Medulla oblongata (tissue), 1 donor: ENCODE results near the gene TUBA3C.
"Not testable (repeated sequence)": the region's sequence is repeated elsewhere in the genome, so short reads cannot be mapped to it uniquely, and the experiment has no call there.

Experiments used
- DNase-seq: peaks from one replicate; pipeline ENCODE4 v3.0.0-alpha.2; 2015; ENCODE audit errors: extremely low spot score

Gene TUBA3C

GRCh38 chr13:19181621-19182485 is at the start of gene TUBA3C:
Gene TUBA3C, minus strand, starts transcription at chr13:19181824. Its CDS starts 77 bp downstream, at chr13:19181747.
- no peak for DNase-seq

- not testable (repeated sequence) for DNase-seq
Observed at GRCh38 chr13:19207413-19207812, 25.8 kb upstream of the TUBA3C start.

- DNase-seq = not testable (repeated sequence)
Observed at GRCh38 chr13:19192622-19193021, 11.0 kb upstream of the TUBA3C start.

GRCh38 chr13:19189911-19190310 is 8.3 kb upstream of the TUBA3C start:
- not testable (repeated sequence) for DNase-seq

GRCh38 chr13:19189368-19189767 is 7.7 kb upstream of the TUBA3C start:
- not testable (repeated sequence) for DNase-seq

- no peak for DNase-seq
Observed at GRCh38 chr13:19185865-19186645, 4.4 kb upstream of the TUBA3C start.

- DNase-seq = no peak
Observed at GRCh38 chr13:19185086-19185864, 3.7 kb upstream of the TUBA3C start.

- no peak for DNase-seq
Observed at GRCh38 chr13:19184176-19184575, 2.6 kb upstream of the TUBA3C start.

GRCh38 chr13:19183676-19184075 is 2.1 kb upstream of the TUBA3C start:
- no peak for DNase-seq

- no peak for DNase-seq
Observed at GRCh38 chr13:19182536-19182935, 912 bp upstream of the TUBA3C start.

- DNase-seq = no peak
Observed at GRCh38 chr13:19181021-19181620, 503 bp downstream of the TUBA3C start.

- DNase-seq = no peak
Observed at GRCh38 chr13:19179916-19180315, 1.7 kb downstream of the TUBA3C start.

- DNase-seq = no peak
Observed at GRCh38 chr13:19178901-19179593, 2.6 kb downstream of the TUBA3C start.

GRCh38 chr13:19176981-19177776 is 4.4 kb downstream of the TUBA3C start:
- DNase-seq = not testable (repeated sequence)

GRCh38 chr13:19173752-19174151 is 7.9 kb downstream of the TUBA3C start:
- DNase-seq = no peak

GRCh38 chr13:19172647-19173030 is 9.0 kb downstream of the TUBA3C start:
- DNase-seq = no peak

- no peak for DNase-seq
Observed at GRCh38 chr13:19172007-19172646, 9.5 kb downstream of the TUBA3C start.

GRCh38 chr13:19171563-19171962 is 10.1 kb downstream of the TUBA3C start:
- no peak for DNase-seq

- DNase-seq = no peak
Observed at GRCh38 chr13:19169991-19170390, 11.6 kb downstream of the TUBA3C start.

- no peak for DNase-seq
Observed at GRCh38 chr13:19169496-19169895, 12.1 kb downstream of the TUBA3C start.
